Neural cell (in vitro differentiated cells): Measurements from ENCODE around the gene HAPLN2. TPM values are rescaled to one million over a fixed set of nuclear protein-coding genes. Genes with fewer than 3 reads are reported as not detected.

Source experiments
- H2AFZ ChIP-seq: fragments of 200-600, 300-800 bp; sonication (generic), shearing (Covaris generic); 2 replicates; pipeline ENCODE4 v1.6.0; 2014; ENCODE audit warnings: low read depth, mild to moderate bottlenecking, antibody characterized with exemption, low read length, moderate library complexity
- H3F3A ChIP-seq: fragments of 200-600 bp; shearing (Covaris generic); 2 replicates; pipeline ENCODE4 v1.6.1; 2016; ENCODE audit warnings: mild to moderate bottlenecking, moderate library complexity, mixed read lengths, antibody characterized with exemption, low read length; ENCODE audit not compliant: insufficient read depth, poor library complexity, severe bottlenecking
- H3K27ac ChIP-seq: fragments of 200-600, 300-800 bp; sonication (generic), shearing (Covaris generic); 2 replicates; pipeline ENCODE4 v1.5.1; 2014; ENCODE audit warnings: mild to moderate bottlenecking, low read length, moderate library complexity
- H3K27me3 ChIP-seq: fragments of 300-800, 200-600 bp; sonication (generic), shearing (Covaris generic); 2 replicates; pipeline ENCODE4 v1.6.0; 2014; ENCODE audit warnings: mild to moderate bottlenecking, low read depth, low read length, moderate library complexity; ENCODE audit not compliant: insufficient read depth
- H3K36me3 ChIP-seq: fragments of 300-800, 200-600 bp; sonication (generic), shearing (Covaris generic); 2 replicates; pipeline ENCODE4 v1.5.1; 2014; ENCODE audit warnings: mild to moderate bottlenecking, antibody characterized with exemption, low read length, moderate library complexity; ENCODE audit not compliant: insufficient read depth
- H3K4me2 ChIP-seq: fragments of 300-800, 200-600 bp; sonication (generic), shearing (Covaris generic); 2 replicates; pipeline ENCODE4 v1.6.0; 2014; ENCODE audit warnings: mild to moderate bottlenecking, low read length
- H3K4me3 ChIP-seq: fragments of 300-800, 200-600 bp; sonication (generic), shearing (Covaris generic); 2 replicates; pipeline ENCODE4 v1.5.1; 2014; ENCODE audit warnings: mild to moderate bottlenecking, low read length, moderate library complexity
- H3K79me2 ChIP-seq: fragments of 200-600 bp; shearing (Covaris generic); replicated peaks from 2 replicates; pipeline ENCODE4 v1.6.0; 2014; ENCODE audit warnings: mild to moderate bottlenecking, low read length, moderate library complexity; ENCODE audit not compliant: insufficient read depth
- H3K9ac ChIP-seq: fragments of 300-800, 200-600 bp; sonication (generic), shearing (Covaris generic); 2 replicates; pipeline ENCODE4 v1.6.1; 2016; ENCODE audit warnings: mild to moderate bottlenecking, low read length, mixed read lengths
- H3K9me2 ChIP-seq: fragments of 200-600 bp; shearing (Covaris generic); 2 replicates; pipeline ENCODE4 v1.6.1; 2016; ENCODE audit warnings: mild to moderate bottlenecking, low read length, mixed read lengths; ENCODE audit not compliant: insufficient read depth
- H3K9me3 ChIP-seq: fragments of 200-600, 300-800 bp; sonication (generic), shearing (Covaris generic); 2 replicates; pipeline ENCODE4 v1.6.1; 2016; ENCODE audit warnings: mild to moderate bottlenecking, mixed run types, low read length, moderate library complexity, mixed read lengths
- H4K20me1 ChIP-seq: fragments of 200-600 bp; shearing (Covaris generic); 2 replicates; pipeline ENCODE4 v1.6.1; 2016; ENCODE audit warnings: mild to moderate bottlenecking, mixed run types; ENCODE audit not compliant: insufficient read depth
- CTCF ChIP-seq: fragments of 450-650 bp; IDR thresholded peaks from 2 replicates; pipeline ENCODE4 v1.5.1; 2014; ENCODE audit warnings: antibody characterized with exemption, mild to moderate bottlenecking, moderate library complexity; ENCODE audit not compliant: poor library complexity, severe bottlenecking
- EP300 ChIP-seq: fragments of 450-650 bp; conservative IDR thresholded peaks from 2 replicates; pipeline ENCODE4 v1.6.1; 2014; ENCODE audit warnings: antibody characterized with exemption, mild to moderate bottlenecking, moderate library complexity; ENCODE audit not compliant: poor library complexity, severe bottlenecking
- EZH2 ChIP-seq: fragments of 200-600, 300-800 bp; shearing (Covaris generic), sonication (generic); IDR thresholded peaks from 2 replicates; pipeline ENCODE4 v1.6.1; 2014; ENCODE audit warnings: antibody characterized with exemption, low read length, borderline replicate concordance, mild to moderate bottlenecking; ENCODE audit not compliant: insufficient read depth, poor library complexity, severe bottlenecking
- MXI1 ChIP-seq: fragments of 450-650 bp; conservative IDR thresholded peaks from 2 replicates; pipeline ENCODE4 v1.6.1; 2014; ENCODE audit warnings: antibody characterized with exemption, mild to moderate bottlenecking; ENCODE audit not compliant: poor library complexity, severe bottlenecking
- POLR2AphosphoS5 ChIP-seq: IDR thresholded peaks from 2 replicates; pipeline ENCODE4 v1.6.1; 2012
- RAD21 ChIP-seq: fragments of 450-650 bp; conservative IDR thresholded peaks from 2 replicates; pipeline ENCODE4 v1.6.1; 2014; ENCODE audit warnings: antibody characterized with exemption, mild to moderate bottlenecking, moderate library complexity
- REST ChIP-seq: IDR thresholded peaks from 2 replicates; pipeline ENCODE4 v1.6.1; 2012; ENCODE audit warnings: borderline replicate concordance
- SMC3 ChIP-seq: fragments of 450-650 bp; conservative IDR thresholded peaks from 2 replicates; pipeline ENCODE4 v1.6.1; 2014; ENCODE audit warnings: antibody characterized with exemption, mild to moderate bottlenecking, moderate library complexity; ENCODE audit not compliant: poor library complexity
- TAF1 ChIP-seq: IDR thresholded peaks from 2 replicates; pipeline ENCODE4 v1.6.1; 2012; ENCODE audit warnings: low read depth
- polyA plus RNA-seq: library from polyadenylated mRNA; depleted of rRNA; stranded (reverse); fragments of >200 nt; gene quantifications from 2 replicates; pipeline ENCODE4 v1.2.3, GENCODE V29; 2014

The HAPLN2 gene
- polyA plus RNA-seq, 1 donor from 2014 or later, result 22.9 TPM

GRCh38 chr1:156652992-156653355, 33.8 kb downstream of the HAPLN2 start:
- Histone ChIP-seq H3K9ac (no peak overlapping the region), H3K36me3 (no peaks in the 10 kb centered on the region), H3K27ac (no peak overlapping the region)

GRCh38 chr1:156654700-156655099, 35.5 kb downstream of the HAPLN2 start:
- peaks cover 64% of the 10 kb centered on the region for H3K27me3 ChIP-seq
- H3K9ac ChIP-seq, result no peak overlapping the region
- H3K4me3 ChIP-seq, result no peak overlapping the region
- H3K9me2 ChIP-seq, result no peaks in the 10 kb centered on the region
- no peaks in the 10 kb centered on the region for H3F3A ChIP-seq
- no peaks in the 10 kb centered on the region for H4K20me1 ChIP-seq
- H3K4me2 ChIP-seq, result no peak overlapping the region
- H2AFZ ChIP-seq, result no peak overlapping the region
- H3K36me3 ChIP-seq, result no peaks in the 10 kb centered on the region
- no peaks in the 10 kb centered on the region for H3K79me2 ChIP-seq
- H3K27ac ChIP-seq, result no peak overlapping the region
- H3K9me3 ChIP-seq, result no peaks in the 10 kb centered on the region
- TF ChIP-seq MXI1 (no peak), CTCF (no peak), EZH2 (no peak), REST (no peak), TAF1 (no peak), POLR2AphosphoS5 (no peak), RAD21 (no peak)

More at GRCh38 chr1:156652992-156653355, 33.8 kb downstream of the HAPLN2 start:
- TF ChIP-seq POLR2AphosphoS5, result no peak
- no peak for TF ChIP-seq SMC3
- no peak for TF ChIP-seq MXI1
- TF ChIP-seq RAD21, result no peak
- no peak for TF ChIP-seq TAF1
- TF ChIP-seq EP300, result no peak
- TF ChIP-seq EZH2, result no peak
- no peak for TF ChIP-seq REST
- TF ChIP-seq CTCF, result no peak
- H3K9me3 ChIP-seq, result no peaks in the 10 kb centered on the region
- no peaks in the 10 kb centered on the region for H3K9me2 ChIP-seq
- no peaks in the 10 kb centered on the region for H4K20me1 ChIP-seq
- H3F3A ChIP-seq, result no peaks in the 10 kb centered on the region
- H3K4me2 ChIP-seq, result no peak overlapping the region
- peaks cover 74% of the 10 kb centered on the region for H3K27me3 ChIP-seq
- no peak overlapping the region for H3K4me3 ChIP-seq
- H2AFZ ChIP-seq, result no peak overlapping the region
- H3K79me2 ChIP-seq, result no peaks in the 10 kb centered on the region
